HG02759 (cell line): Measurements from ENCODE around the gene ZNF143.
"Not testable (repeated sequence)": the region's sequence is repeated elsewhere in the genome, so short reads cannot be mapped to it uniquely, and the experiment has no call there.

ENCODE experiments used
- ATAC-seq: cut with Tn5 transposase; IDR thresholded peaks from one replicate; pipeline ENCODE4 v1.9.1; 2021; ENCODE audit warnings: mild to moderate bottlenecking, moderate library complexity; ENCODE audit not compliant: unreplicated experiment

ZNF143 gene

GRCh38 chr11:9460322-9461062, at the start of gene ZNF143:
Gene ZNF143 (plus strand): TSS chr11:9461012. CDS start chr11:9471309, 10,297 bp downstream.
- ATAC-seq = peak; percentile 86

- ATAC-seq = no peak
Measured at GRCh38 chr11:9428706-9429105, 32.1 kb upstream of the ZNF143 start.

GRCh38 chr11:9438611-9439010, 22.2 kb upstream of the ZNF143 start:
- no peak for ATAC-seq

- no peak for ATAC-seq
Measured at GRCh38 chr11:9446230-9446629, 14.6 kb upstream of the ZNF143 start.

- ATAC-seq = no peak
Measured at GRCh38 chr11:9448576-9449352, 12.0 kb upstream of the ZNF143 start.

GRCh38 chr11:9452023-9452422, 8.8 kb upstream of the ZNF143 start:
- not testable (repeated sequence) for ATAC-seq

GRCh38 chr11:9455722-9456121, 5.1 kb upstream of the ZNF143 start:
- ATAC-seq = no peak

GRCh38 chr11:9459667-9460321, 1.0 kb upstream of the ZNF143 start:
- no peak for ATAC-seq

- ATAC-seq = peak; percentile 57
Measured at GRCh38 chr11:9461063-9461759, 399 bp downstream of the ZNF143 start.

GRCh38 chr11:9461760-9462134, 935 bp downstream of the ZNF143 start:
- ATAC-seq = no peak

- ATAC-seq = no peak
Measured at GRCh38 chr11:9462172-9462799, 1.5 kb downstream of the ZNF143 start.

- ATAC-seq = no peak
Measured at GRCh38 chr11:9462806-9463537, 2.2 kb downstream of the ZNF143 start.

GRCh38 chr11:9470765-9471164, 10.0 kb downstream of the ZNF143 start:
- ATAC-seq = no peak

- no peak for ATAC-seq
Measured at GRCh38 chr11:9473408-9473807, 12.6 kb downstream of the ZNF143 start.

GRCh38 chr11:9479899-9480298, 19.1 kb downstream of the ZNF143 start:
- no peak for ATAC-seq

GRCh38 chr11:9489080-9489765, 28.4 kb downstream of the ZNF143 start:
- ATAC-seq = no peak

- ATAC-seq = no peak
Measured at GRCh38 chr11:9490376-9490775, 29.6 kb downstream of the ZNF143 start.

GRCh38 chr11:9493492-9493891, 32.7 kb downstream of the ZNF143 start:
- no peak for ATAC-seq

GRCh38 chr11:9494316-9494715, 33.5 kb downstream of the ZNF143 start:
- ATAC-seq = no peak
